ENCODE data around the gene DNAL4.

- no peak for TF ChIP-seq CTCF (IDR thresholded peaks at IDR 0.05)
- no peak for TF ChIP-seq POLR2A (IDR thresholded peaks at IDR 0.05)
These were observed 25.5 kb upstream of the DNAL4 start for GRCh38 chr22:38819387-38819940.
